GM12873 (cell line): ENCODE results near the gene SP4.

Experiments used
- TF ChIP-seq, protein P1 (sequence below): IDR thresholded peaks from 2 replicates; pipeline ENCODE4 v1.5.1; 2012; ENCODE audit warnings: low read depth, mild to moderate bottlenecking, moderate library complexity, low read length, control low read depth; ENCODE audit not compliant: insufficient read depth; ENCODE audit errors: missing control alignments

Gene SP4

DNA sequence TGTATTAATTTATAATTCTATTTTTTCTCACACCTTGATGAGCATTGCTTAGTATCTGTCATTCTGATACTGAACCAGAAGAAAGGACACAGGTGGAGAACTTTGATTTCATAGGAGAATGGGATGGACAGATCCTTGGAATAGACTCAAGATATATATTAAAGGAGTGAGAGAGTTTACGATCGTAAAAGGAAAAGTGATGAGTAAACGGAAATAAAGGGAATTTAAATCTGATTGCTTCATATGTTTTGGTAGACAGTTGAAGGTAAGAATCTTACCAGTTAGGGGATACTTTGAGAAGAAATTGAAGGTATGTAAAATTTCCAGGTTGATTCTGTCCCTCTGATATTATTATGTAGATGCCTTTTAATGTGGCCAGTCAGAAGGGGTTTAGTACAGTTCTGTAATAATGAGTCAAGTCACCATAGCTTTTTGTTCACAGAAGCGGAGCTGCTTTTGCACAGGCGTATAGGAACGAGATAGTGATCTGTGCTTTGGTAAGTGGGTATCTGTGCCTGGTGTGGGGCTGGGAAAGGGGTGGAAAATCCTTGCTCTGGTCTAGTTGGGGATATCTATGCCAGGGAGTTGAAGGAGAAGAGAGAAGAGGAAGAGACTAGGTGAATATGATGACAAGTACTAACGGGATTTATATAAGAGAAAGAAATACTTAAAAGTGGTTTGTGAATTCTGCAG, 15.4 kb downstream of the SP4 start:
- TF ChIP-seq, protein P1, sequence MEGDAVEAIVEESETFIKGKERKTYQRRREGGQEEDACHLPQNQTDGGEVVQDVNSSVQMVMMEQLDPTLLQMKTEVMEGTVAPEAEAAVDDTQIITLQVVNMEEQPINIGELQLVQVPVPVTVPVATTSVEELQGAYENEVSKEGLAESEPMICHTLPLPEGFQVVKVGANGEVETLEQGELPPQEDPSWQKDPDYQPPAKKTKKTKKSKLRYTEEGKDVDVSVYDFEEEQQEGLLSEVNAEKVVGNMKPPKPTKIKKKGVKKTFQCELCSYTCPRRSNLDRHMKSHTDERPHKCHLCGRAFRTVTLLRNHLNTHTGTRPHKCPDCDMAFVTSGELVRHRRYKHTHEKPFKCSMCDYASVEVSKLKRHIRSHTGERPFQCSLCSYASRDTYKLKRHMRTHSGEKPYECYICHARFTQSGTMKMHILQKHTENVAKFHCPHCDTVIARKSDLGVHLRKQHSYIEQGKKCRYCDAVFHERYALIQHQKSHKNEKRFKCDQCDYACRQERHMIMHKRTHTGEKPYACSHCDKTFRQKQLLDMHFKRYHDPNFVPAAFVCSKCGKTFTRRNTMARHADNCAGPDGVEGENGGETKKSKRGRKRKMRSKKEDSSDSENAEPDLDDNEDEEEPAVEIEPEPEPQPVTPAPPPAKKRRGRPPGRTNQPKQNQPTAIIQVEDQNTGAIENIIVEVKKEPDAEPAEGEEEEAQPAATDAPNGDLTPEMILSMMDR, result no peak

DNA sequence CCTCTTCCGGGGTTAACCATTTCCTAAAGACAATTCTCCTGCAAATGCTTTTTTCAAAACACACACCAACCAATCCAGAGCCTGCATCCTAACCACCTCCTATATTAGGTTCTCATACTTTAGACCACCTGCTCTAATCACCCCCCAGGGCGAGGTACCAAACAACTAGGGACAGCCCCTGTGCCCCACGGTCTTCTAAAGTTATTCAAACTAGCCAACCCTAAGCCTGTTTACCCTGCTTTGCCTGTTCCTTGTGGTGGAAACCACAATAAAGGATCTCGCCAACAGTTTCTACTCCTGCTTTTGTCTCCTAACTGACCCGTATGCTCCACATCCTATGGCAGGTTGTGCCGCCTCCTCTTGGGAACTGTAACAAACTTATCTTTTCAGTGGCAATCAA, 21.1 kb downstream of the SP4 start:
- TF ChIP-seq, protein P1, result no peak

DNA sequence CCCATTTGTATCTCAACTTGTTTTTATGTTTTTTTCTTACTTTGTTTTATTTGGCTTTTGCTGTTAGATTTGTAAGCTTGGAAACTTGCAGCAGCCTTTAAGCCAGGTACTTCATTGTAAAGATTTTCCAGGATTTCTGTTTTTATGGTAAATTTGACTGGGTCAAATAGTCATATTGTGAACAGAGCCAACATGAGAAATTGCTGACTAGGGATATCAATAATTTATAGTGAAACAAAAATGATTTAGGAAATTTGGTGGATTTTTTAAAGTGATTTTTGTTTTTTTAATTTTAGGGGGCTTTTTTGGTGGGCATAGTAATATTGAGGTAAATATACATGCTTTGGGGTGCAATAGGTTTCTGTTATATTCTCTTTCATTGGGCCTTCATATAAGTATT, 22.2 kb downstream of the SP4 start:
- TF ChIP-seq, protein P1, result no peak

DNA sequence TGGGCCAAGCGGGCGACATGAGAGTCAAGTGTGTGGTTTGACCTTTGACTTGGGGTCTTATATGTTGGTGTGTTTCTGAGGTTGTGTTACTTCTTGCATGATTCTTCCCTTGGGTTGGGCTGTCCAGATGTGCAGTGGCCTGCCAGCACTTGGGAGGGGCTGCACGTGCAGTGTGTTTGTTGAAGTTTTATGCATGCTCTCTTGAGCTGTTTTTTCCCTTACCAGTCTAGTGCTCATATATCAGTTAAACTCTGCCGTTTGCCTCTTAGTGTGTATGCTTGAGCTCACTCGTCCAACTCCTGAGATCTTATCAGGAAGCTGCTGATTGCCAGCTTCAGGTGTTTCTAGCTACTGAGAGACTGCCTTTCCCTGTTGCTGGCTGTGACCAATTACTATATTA, 23.1 kb downstream of the SP4 start:
- TF ChIP-seq, protein P1, result no peak

DNA sequence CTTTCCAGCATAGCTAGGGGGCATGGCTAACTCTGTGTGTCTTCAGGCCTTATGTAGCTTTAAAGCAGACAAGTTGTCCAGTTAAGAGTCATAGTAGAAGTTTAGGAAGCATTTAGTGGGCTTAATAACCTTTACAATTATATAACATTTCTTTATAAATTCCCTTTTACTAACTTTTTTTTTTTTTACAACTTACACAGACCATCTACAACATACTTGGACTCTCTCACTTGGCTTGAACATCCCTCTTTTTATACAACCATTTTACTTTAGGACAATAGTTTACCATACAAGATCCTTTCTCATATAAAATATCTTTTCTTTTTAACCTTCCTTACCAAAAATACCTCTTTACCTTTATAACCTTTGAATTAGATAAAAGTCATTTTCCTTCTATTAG, 26.3 kb downstream of the SP4 start:
- TF ChIP-seq, protein P1, result no peak

DNA sequence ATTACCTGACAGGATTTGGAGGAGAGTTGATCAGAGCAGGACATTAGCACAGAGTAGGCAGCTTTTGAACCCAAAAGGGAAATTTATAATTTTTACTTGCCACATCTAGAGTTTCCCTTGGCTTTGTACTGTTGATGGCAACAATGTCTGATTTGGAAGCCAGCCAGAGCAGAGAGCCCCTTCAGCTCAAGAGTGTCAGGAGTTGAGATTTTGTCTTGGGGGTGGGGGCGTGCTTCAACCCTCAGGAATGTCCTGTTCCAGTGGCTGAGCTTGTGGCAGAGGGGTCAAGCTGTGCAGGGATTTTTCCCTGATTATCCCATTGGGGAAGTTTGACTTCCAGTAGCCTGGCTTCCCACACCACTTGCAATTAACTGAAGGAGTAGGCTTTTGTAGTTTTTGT, 27.0 kb downstream of the SP4 start:
- TF ChIP-seq, protein P1, result no peak

DNA sequence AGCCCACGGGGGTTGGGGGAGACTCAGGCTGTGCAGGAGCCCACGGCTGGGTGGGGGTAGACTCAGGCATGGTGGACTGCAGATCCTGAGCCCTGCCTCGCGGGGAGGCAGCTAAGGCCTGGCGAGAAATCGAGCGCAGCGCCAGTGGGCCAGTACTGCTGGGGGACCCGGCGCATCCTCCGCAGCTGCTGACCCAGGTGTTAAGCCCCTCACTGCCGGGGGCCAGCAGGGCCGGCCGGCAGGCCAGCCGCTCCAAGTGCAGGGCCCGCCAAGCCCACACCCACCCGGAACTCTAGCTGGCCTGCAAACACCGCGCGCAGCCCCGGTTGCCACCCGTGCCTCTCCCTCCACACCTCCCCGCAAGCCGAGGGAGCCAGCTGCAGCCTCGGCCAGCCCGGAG, 33.4 kb downstream of the SP4 start:
- TF ChIP-seq, protein P1, result no peak
